NCI-H774 (cell line): ENCODE results near the gene PKIG.
A peak's percentile ranks its signal among the peaks of the same experiment; 100 is the strongest.

Source experiments
- DNase-seq: peaks from one replicate; lab custom pipeline; 2025; lab: John Stamatoyannopoulos, UW

PKIG gene

GRCh38 chr20:44596876-44597275 is 14.5 kb downstream of the PKIG start:
- DNase-seq, result no peak

DNA sequence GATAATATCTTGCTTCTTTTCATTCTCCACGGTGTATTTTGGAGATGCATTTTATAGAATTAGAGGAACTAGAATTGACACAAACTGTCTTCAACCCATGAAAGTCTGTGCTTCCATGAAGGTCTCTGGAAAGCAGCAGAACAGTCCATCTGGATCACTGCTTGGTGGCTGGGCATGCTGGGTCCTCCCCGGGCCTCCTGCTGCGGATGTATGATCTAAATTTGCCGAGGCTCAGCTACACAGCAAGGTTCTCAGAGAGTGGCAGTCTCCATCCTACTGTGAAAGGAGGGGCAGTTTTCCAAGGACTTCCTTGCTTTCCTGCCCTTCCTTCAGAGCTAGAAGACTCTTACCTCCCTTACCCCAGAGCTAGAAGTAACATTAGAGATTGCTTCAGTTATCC is 15.1 kb downstream of the PKIG start:
- DNase-seq, result no peak

- DNase-seq, result no peak
Observed at GRCh38 chr20:44597930-44598329, 15.6 kb downstream of the PKIG start.

GRCh38 chr20:44598423-44599305 is 16.3 kb downstream of the PKIG start:
- DNase-seq, result no peak

GRCh38 chr20:44599715-44600114 is 17.3 kb downstream of the PKIG start:
- no peak for DNase-seq

GRCh38 chr20:44600301-44600700 is 17.9 kb downstream of the PKIG start:
- no peak for DNase-seq

DNA sequence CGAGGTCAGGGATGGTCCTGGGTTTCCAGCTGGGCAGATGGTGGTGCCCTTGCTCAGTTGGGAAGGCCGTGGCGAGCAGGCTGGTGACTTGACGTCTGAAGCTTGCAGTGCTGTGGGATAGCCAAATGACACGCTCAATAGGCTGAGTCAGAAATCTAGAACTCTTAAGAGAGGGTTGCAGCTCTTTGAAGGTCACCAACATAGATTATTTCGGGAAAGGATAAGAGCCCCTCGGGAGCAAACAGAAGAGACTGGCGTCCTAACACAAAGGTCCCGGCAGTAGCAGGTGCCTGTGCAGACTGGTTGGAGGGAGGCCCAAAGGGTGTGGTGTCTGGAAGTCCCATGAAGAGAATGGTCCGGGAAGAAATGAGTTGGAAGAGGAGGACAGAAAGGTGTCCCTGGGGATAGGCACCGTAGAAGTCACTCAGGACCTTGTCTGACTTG is 18.4 kb downstream of the PKIG start:
- DNase-seq, result no peak

- no peak for DNase-seq
Observed at GRCh38 chr20:44601236-44601671, 18.9 kb downstream of the PKIG start.

GRCh38 chr20:44601801-44602204 is 19.4 kb downstream of the PKIG start:
- no peak for DNase-seq

DNA sequence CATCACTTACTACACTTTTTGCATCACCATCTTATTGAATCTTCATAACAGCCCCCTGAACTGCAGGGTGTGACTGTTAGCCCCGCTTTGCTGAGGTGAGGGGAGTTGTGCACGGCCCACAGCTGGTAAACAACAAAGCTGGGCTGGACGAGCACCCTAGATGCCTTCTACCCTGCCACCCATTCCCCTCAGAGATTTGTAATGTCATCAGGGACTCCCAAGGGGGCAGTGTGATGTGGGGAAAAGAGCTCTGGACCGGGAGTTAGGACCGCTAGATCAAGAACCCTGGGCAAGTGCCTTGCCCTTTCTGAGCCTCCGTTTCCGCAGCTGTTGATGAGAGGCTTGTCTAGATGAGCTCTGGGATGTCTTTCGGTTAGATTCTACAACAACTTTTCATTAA is 20.9 kb downstream of the PKIG start:
- no peak for DNase-seq

- DNase-seq, result no peak
Observed at GRCh38 chr20:44606725-44607441, 24.5 kb downstream of the PKIG start.

- DNase-seq, result no peak
Observed at GRCh38 chr20:44609006-44609515, 26.7 kb downstream of the PKIG start.

GRCh38 chr20:44609516-44610312 is 27.3 kb downstream of the PKIG start:
- peak; percentile 82 for DNase-seq

DNA sequence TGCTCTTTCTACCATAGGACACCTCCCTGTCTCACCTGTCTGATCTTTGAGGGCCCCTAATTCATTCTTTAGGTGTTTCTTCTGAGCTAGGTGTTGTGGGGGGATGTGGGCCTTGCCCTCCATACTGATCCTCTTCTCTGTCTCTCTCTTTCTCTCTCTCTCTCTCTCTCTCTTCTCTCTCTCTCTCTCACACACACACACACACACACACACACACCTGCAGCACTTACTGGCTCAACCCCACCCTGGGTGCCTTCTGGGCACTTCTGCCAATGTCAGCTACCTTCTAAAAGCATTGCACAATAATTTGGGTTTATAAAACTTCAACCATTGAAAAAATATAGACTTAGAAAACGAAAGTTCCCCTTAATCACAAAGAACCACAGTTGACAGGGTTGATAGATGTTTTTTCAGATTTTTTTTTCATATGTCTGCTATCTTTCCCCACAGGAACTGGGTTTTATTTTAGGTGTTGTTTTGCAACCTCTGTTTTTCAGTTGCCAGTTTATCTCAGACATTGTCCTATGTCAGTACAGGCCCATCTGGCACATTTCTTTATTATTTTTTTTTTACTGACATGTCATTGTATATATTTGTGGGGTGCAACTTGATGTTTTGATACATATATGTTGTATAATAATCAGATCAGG is 28.1 kb downstream of the PKIG start:
- no peak for DNase-seq

DNA sequence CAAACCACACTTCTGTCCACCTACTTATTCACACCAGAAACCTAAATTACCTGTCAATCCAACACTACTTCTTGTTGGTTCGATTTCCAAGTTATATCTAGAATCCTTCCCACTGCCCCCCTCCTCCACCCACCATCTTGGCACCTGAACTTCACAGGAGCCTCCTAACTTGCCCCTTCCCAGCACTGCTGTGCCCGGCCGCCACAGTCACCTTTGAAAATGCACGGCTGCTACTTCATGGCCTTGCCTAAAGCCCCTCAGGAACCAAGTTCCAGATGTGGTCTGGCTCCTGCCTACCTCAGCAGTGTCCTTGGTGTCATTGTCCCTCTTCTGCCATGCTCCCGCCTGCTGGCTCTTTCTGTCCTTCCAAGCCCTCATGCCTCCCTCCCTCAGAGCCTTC is 31.2 kb downstream of the PKIG start:
- DNase-seq, result no peak

- no peak for DNase-seq
Observed at GRCh38 chr20:44614525-44614924, 32.1 kb downstream of the PKIG start.

GRCh38 chr20:44615169-44615791 is 32.9 kb downstream of the PKIG start:
- no peak for DNase-seq

DNA sequence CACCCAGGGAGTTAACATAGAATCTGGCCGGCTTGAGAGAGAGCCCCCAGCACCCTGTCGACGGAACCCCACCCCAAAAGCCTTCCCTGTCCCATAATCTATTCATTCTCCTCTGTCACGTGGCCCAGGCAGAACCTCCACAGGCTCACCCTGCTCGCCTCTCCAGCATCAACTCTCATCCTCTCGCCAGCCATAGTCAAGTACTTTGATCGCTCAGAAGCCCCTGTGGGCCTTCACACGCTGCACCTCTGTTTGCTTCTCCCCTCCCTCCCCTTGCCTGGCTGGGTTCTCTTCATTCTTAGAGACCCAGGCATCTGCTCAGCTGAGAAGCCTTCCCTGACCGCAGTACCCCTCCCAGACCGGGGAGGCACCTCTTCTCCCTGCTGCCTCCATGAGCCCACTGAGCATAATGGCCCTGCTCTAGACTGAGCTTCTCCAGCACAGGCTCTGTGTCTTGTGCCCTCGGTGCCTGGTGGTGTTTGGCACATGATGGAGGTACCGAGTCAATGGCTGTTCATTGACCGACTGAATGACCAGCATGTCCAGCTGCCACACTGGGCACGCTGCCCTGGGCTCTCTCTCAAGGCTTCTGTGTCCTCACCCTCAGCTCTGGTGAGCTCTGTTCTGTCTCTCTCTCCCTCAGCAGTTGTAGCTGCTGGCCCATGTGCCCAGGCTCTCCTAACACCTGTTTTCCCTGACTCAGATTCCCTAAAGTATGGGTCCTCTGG is 33.7 kb downstream of the PKIG start:
- DNase-seq, result no peak

DNA sequence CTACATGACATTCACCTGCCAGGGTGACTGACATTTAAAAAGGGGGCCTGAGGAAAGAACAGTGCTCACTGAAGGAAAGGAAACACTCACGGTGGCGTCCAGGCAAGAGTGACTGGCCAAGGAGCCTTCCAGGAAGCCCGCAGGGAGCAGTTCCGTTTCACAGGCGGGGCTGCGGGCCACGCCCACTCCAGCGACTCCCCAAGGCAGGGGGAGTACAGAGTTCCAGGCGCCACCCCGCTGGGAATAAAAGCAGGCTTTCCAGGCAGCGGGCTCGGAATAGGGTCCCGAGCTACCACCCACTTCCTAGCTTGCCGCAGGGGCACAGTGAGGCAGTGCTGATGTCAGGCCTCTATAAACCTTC is 34.2 kb downstream of the PKIG start:
- no peak for DNase-seq

DNA sequence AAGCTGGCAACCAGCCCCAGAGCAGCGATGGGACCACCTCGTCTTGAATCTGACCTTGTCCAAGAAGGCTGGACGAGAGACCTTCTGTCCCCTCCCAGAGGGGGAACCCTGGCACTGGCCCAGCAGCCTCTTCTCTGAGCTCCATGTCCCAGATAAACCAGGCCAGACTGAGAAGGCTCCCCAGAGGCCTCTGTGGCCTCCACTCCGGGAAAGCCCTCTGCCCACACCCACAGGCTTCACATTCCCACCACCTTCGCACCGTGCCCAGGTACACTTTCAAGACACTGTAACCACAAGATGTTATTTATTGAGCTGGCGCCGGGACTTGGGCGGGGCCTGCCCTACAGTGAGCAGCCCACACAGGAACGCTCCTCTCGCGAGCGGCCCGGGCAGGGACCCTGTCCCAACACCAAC is 35.9 kb downstream of the PKIG start:
- no peak for DNase-seq

GRCh38 chr20:44619294-44619693 is 36.9 kb downstream of the PKIG start:
- no peak for DNase-seq
